Endothelial cell (in vitro differentiated cells): ENCODE data around the gene PDGFRA. TPM values are rescaled to one million over a fixed set of nuclear protein-coding genes. Genes with fewer than 3 reads are reported as not detected.
A peak's percentile ranks its signal among the peaks of the same experiment; 100 is the strongest.

Source experiments
- DNase-seq: peaks from one replicate; pipeline ENCODE4 v3.0.0; 2021; ENCODE audit warnings: low spot score
- H3K27ac Mint-ChIP-seq: one replicate; pipeline ENCODE4 v1.8.0; 2021; ENCODE audit warnings: mixed read lengths, inconsistent platforms; ENCODE audit not compliant: unreplicated experiment
- H3K27me3 Mint-ChIP-seq: one replicate; pipeline ENCODE4 v1.8.0; 2021; ENCODE audit warnings: mild to moderate bottlenecking, moderate library complexity, mixed read lengths, inconsistent platforms; ENCODE audit not compliant: unreplicated experiment
- H3K36me3 Mint-ChIP-seq: one replicate; pipeline ENCODE4 v1.8.0; 2021; ENCODE audit warnings: mild to moderate bottlenecking, low read depth, mixed read lengths, inconsistent platforms; ENCODE audit not compliant: unreplicated experiment
- H3K4me1 Mint-ChIP-seq: one replicate; pipeline ENCODE4 v1.8.0; 2021; ENCODE audit warnings: mild to moderate bottlenecking, mixed read lengths, inconsistent platforms; ENCODE audit not compliant: unreplicated experiment
- H3K4me3 Mint-ChIP-seq: one replicate; pipeline ENCODE4 v1.8.0; 2021; ENCODE audit warnings: mild to moderate bottlenecking, mixed read lengths, inconsistent platforms; ENCODE audit not compliant: unreplicated experiment
- H3K9me3 Mint-ChIP-seq: one replicate; pipeline ENCODE4 v1.8.0; 2021; ENCODE audit warnings: mixed read lengths, inconsistent platforms; ENCODE audit not compliant: unreplicated experiment
- CTCF ChIP-seq: fragments of 200-600 bp; sonication (generic); IDR thresholded peaks from one replicate; pipeline ENCODE4 v1.5.0; 2021; ENCODE audit warnings: antibody characterized with exemption; ENCODE audit not compliant: unreplicated experiment
- total RNA-seq: library from RNA; stranded (reverse); fragmentation: NEBNext Ultra II Directional; extraction: Animal tissue kit (Norgen Biotek cat#: 25700); gene quantifications from one replicate; pipeline ENCODE4 v1.2.1, GENCODE V29; 2021; ENCODE audit not compliant: unreplicated experiment

The PDGFRA gene
- total RNA-seq, 1 donor from 2014 or later = 3.4 TPM

DNA sequence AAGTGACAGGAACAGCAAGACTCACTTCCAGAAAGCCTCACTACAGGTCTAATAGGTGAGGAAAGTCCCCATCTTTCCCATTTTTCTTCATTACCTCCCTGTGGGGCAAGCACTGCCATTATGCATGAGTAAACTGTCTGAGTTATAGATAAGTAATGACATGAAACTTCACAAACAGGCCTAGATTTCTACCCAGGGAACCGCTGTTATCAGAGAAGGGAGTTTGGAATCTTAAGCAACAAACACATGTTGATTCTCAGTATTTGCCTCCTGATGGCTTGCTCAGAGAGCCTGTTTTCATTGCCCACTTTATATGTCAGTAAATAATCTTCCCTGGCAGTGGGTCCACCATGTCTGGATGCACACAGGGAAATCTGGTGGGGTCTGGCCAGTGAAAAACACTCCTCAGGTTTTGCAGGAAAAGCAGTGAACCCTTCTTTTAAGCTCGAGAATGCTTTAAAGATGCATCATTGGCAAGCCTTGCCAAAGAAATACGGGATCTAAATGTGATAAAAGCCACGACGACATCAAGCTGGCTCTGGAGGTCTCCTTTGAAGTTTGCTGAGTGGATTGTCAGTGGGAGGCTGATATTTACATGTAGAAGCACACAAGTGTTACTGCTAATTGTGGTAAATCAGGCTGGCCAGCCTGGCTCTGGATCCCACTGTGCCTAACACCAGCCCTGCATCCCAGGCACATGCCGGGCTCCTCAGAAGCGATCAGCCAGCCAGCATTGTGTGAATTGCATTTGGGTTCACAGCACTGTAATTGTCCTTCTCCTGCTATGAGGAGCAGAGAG is 25.2 kb downstream of the PDGFRA start:
- Mint-ChIP-seq H3K27ac (no peak overlapping the region), H3K27me3 (peaks cover 2% of the 10 kb centered on the region), H3K4me3 (no peak overlapping the region), H3K4me1 (no peaks in the 10 kb centered on the region), H3K36me3 (peaks cover 3% of the 10 kb centered on the region), H3K9me3 (peaks cover 4% of the 10 kb centered on the region)
- TF ChIP-seq CTCF = no peak
- DNase-seq = no peak

GRCh38 chr4:54254915-54255246 is 25.8 kb downstream of the PDGFRA start:
- H3K36me3 Mint-ChIP-seq = peaks cover 3% of the 10 kb centered on the region
- H3K4me3 Mint-ChIP-seq = no peak overlapping the region
- H3K9me3 Mint-ChIP-seq = peaks cover 4% of the 10 kb centered on the region
- TF ChIP-seq CTCF = no peak
- H3K27me3 Mint-ChIP-seq = peaks cover 2% of the 10 kb centered on the region
- no peak for DNase-seq
- no peak overlapping the region for H3K27ac Mint-ChIP-seq
- no peaks in the 10 kb centered on the region for H3K4me1 Mint-ChIP-seq

DNA sequence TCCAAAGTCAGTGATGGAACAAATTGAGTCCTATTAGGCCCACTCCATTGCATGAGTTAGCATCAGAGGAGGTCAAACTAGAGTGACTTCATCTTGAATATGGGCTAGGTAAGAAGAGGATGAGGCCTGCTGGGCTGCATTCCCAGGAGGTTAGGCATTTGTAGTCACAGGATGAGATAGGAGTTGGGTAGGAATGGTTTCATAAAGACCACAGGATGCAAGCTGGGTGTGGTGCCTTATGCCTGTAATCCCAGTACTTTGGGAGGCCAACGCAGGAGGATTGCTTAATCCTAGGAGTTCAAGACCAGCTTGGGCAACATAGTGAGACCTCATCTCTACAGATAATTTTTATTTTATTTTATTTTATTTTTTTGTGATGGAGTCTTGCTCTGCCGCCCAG is 26.8 kb downstream of the PDGFRA start:
- no peaks in the 10 kb centered on the region for H3K4me1 Mint-ChIP-seq
- peaks cover 3% of the 10 kb centered on the region for H3K36me3 Mint-ChIP-seq
- H3K4me3 Mint-ChIP-seq = peak overlapping the region; percentile 37
- no peak for DNase-seq
- H3K9me3 Mint-ChIP-seq = peaks cover 4% of the 10 kb centered on the region
- no peak overlapping the region for H3K27ac Mint-ChIP-seq
- H3K27me3 Mint-ChIP-seq = peaks cover 2% of the 10 kb centered on the region
- no peak for TF ChIP-seq CTCF

DNA sequence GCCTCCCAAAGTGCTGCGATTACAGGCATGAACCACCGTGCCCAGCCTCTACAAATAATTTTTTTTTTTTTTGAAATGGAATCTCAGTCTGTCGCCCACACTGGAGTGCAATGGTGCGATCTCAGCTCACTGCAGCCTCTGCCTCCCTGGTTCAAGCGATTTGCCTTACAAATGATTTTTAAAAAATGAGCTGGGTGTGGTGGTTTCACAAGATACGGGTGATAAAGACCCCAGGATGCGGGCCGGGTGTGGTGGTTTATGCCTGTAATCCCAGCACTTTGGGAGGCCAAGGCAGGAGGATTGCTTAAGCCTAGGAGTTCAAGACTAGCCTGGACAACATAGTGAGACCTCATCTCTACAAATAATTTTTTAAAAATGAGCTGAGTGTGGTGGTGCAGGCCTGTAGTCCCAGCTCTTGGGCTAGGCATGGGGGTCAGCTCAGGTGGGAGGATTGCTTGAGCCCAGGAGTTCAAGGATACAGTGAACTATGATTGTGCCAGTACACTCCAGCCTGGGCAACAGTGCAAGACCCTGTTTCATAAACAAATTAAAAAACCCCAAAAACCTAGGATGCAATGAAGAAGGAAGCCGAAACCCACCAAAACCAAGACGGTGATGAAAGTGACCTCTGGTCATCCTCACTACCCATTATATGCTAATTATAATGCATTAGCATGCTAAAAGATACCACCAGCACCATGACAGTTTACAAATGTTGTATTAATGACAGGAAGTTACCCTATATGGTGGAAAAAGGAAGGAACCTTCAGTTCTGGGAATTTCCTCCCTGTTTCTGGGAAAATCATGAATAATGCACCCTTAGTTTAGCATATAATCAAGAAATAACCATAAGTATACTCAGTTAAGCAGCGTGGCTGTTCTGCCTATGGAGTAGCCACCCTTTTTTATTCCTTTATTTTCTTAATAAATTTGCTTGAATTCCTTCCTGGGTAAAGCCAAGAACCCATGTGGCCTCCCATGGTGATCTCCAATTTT is 27.7 kb downstream of the PDGFRA start:
- Mint-ChIP-seq H3K36me3 (peaks cover 3% of the 10 kb centered on the region), H3K27me3 (peaks cover 2% of the 10 kb centered on the region)

More for the DNA sequence above, 27.7 kb downstream of the PDGFRA start:
- DNase-seq = no peak
- no peak overlapping the region for H3K4me3 Mint-ChIP-seq
- no peak for TF ChIP-seq CTCF
- peaks cover 4% of the 10 kb centered on the region for H3K9me3 Mint-ChIP-seq
- no peak overlapping the region for H3K27ac Mint-ChIP-seq
- no peaks in the 10 kb centered on the region for H3K4me1 Mint-ChIP-seq
